ENCODE data around the gene TSPAN12.

GRCh38 chr7:120770206-120770605 lies 87.7 kb downstream of the TSPAN12 start:
- TF ChIP-seq CTCF (conservative IDR thresholded peaks at IDR 0.05; ENCODE audit: low read length) (no peak), EZH2phosphoT487 (IDR thresholded peaks at IDR 0.05; ENCODE audit: borderline replicate concordance) (no peak)

Measured in Loucy (cell line).